GM21786 (cell line): ENCODE data around the gene VDAC2.

Experiments used
- ATAC-seq: cut with Tn5 transposase; IDR thresholded peaks from one replicate; pipeline ENCODE4 v1.9.1; 2021; ENCODE audit not compliant: unreplicated experiment

VDAC2 gene

GRCh38 chr10:75247797-75248196 lies 37.2 kb downstream of the VDAC2 start:
- ATAC-seq = no peak

GRCh38 chr10:75250934-75251333 lies 40.3 kb downstream of the VDAC2 start:
- ATAC-seq = no peak

- ATAC-seq = no peak
These were observed 43.0 kb downstream of the VDAC2 start for GRCh38 chr10:75253281-75254220.

GRCh38 chr10:75254739-75255138 lies 44.1 kb downstream of the VDAC2 start:
- no peak for ATAC-seq

GRCh38 chr10:75260990-75261389 lies 50.4 kb downstream of the VDAC2 start:
- ATAC-seq = no peak

GRCh38 chr10:75261813-75262705 lies 51.5 kb downstream of the VDAC2 start:
- no peak for ATAC-seq

- no peak for ATAC-seq
These were observed 53.2 kb downstream of the VDAC2 start for GRCh38 chr10:75263806-75264205.

GRCh38 chr10:75265856-75266255 lies 55.3 kb downstream of the VDAC2 start:
- no peak for ATAC-seq

- no peak for ATAC-seq
These were observed 56.3 kb downstream of the VDAC2 start for GRCh38 chr10:75266945-75267344.

GRCh38 chr10:75269605-75270004 lies 59.0 kb downstream of the VDAC2 start:
- no peak for ATAC-seq

- no peak for ATAC-seq
These were observed 61.5 kb downstream of the VDAC2 start for GRCh38 chr10:75272094-75272493.

- ATAC-seq = no peak
These were observed 62.3 kb downstream of the VDAC2 start for GRCh38 chr10:75272896-75273295.

- no peak for ATAC-seq
These were observed 65.7 kb downstream of the VDAC2 start for GRCh38 chr10:75276069-75276872.

- no peak for ATAC-seq
These were observed 69.6 kb downstream of the VDAC2 start for GRCh38 chr10:75280236-75280635.
